Measurements from ENCODE around the gene SSNA1. TPM values are rescaled to one million over a fixed set of nuclear protein-coding genes. Genes with fewer than 3 reads are reported as not detected.

The SSNA1 gene
- 53.7 TPM for polyA plus RNA-seq (ENCODE audit: insufficient read length)

- peak; percentile 91 for DNase-seq (ENCODE audit: low read depth)
Measured at GRCh38 chr9:137188490-137189296, at the start of gene SSNA1, which contains the start of gene ANAPC2. Gene SSNA1, plus strand, starts transcription at chr9:137188676. Its CDS starts 51 bp downstream, at chr9:137188727. Gene ANAPC2, minus strand, starts transcription at chr9:137188560. Its CDS starts 28 bp downstream, at chr9:137188532.

- DNase-seq (ENCODE audit: low read depth): no peak
Measured at GRCh38 chr9:137138722-137139467, 49.6 kb upstream of the SSNA1 start, which contains the start of gene GRIN1. Gene GRIN1, plus strand, starts transcription at chr9:137139154. Its CDS starts 333 bp downstream, at chr9:137139487.

GRCh38 chr9:137139468-137140150 lies 48.9 kb upstream of the SSNA1 start:
- no peak for DNase-seq (ENCODE audit: low read depth)

- DNase-seq (ENCODE audit: low read depth): no peak
Measured at GRCh38 chr9:137140151-137141012, 48.1 kb upstream of the SSNA1 start.

GRCh38 chr9:137141050-137141810 lies 47.2 kb upstream of the SSNA1 start:
- no peak for DNase-seq (ENCODE audit: low read depth)

GRCh38 chr9:137141976-137142936 lies 46.2 kb upstream of the SSNA1 start:
- no peak for DNase-seq (ENCODE audit: low read depth)

- no peak for DNase-seq (ENCODE audit: low read depth)
Measured at GRCh38 chr9:137143459-137143858, 45.0 kb upstream of the SSNA1 start.

GRCh38 chr9:137145731-137146526 lies 42.5 kb upstream of the SSNA1 start:
- no peak for DNase-seq (ENCODE audit: low read depth)

- DNase-seq (ENCODE audit: low read depth): no peak
Measured at GRCh38 chr9:137146527-137146918, 42.0 kb upstream of the SSNA1 start.

GRCh38 chr9:137147091-137147792 lies 41.2 kb upstream of the SSNA1 start:
- no peak for DNase-seq (ENCODE audit: low read depth)

- DNase-seq (ENCODE audit: low read depth): no peak
Measured at GRCh38 chr9:137147793-137148160, 40.7 kb upstream of the SSNA1 start.

- DNase-seq (ENCODE audit: low read depth): no peak
Measured at GRCh38 chr9:137148242-137148641, 40.2 kb upstream of the SSNA1 start.

GRCh38 chr9:137148661-137149060 lies 39.8 kb upstream of the SSNA1 start:
- no peak for DNase-seq (ENCODE audit: low read depth)

GRCh38 chr9:137149363-137149762 lies 39.1 kb upstream of the SSNA1 start:
- no peak for DNase-seq (ENCODE audit: low read depth)

GRCh38 chr9:137149942-137150616 lies 38.4 kb upstream of the SSNA1 start:
- no peak for DNase-seq (ENCODE audit: low read depth)

GRCh38 chr9:137150617-137151457 lies 37.6 kb upstream of the SSNA1 start:
- DNase-seq (ENCODE audit: low read depth): no peak

Data from forelimb muscle (tissue), 1 donor.